ENCODE data around the gene TMEM205. TPM values are rescaled to one million over a fixed set of nuclear protein-coding genes. Genes with fewer than 3 reads are reported as not detected.

Gene TMEM205
- total and polyA plus RNA-seq, 2 of the 13 experiments (the other 11 are each of a cell fraction or from before 2014, with no cell fraction given) = 45.5 to 98.7 TPM

GRCh38 chr19:11380653-11381537, 34.8 kb upstream of the TMEM205 start (continued):
- TF ChIP-seq, protein P1, sequence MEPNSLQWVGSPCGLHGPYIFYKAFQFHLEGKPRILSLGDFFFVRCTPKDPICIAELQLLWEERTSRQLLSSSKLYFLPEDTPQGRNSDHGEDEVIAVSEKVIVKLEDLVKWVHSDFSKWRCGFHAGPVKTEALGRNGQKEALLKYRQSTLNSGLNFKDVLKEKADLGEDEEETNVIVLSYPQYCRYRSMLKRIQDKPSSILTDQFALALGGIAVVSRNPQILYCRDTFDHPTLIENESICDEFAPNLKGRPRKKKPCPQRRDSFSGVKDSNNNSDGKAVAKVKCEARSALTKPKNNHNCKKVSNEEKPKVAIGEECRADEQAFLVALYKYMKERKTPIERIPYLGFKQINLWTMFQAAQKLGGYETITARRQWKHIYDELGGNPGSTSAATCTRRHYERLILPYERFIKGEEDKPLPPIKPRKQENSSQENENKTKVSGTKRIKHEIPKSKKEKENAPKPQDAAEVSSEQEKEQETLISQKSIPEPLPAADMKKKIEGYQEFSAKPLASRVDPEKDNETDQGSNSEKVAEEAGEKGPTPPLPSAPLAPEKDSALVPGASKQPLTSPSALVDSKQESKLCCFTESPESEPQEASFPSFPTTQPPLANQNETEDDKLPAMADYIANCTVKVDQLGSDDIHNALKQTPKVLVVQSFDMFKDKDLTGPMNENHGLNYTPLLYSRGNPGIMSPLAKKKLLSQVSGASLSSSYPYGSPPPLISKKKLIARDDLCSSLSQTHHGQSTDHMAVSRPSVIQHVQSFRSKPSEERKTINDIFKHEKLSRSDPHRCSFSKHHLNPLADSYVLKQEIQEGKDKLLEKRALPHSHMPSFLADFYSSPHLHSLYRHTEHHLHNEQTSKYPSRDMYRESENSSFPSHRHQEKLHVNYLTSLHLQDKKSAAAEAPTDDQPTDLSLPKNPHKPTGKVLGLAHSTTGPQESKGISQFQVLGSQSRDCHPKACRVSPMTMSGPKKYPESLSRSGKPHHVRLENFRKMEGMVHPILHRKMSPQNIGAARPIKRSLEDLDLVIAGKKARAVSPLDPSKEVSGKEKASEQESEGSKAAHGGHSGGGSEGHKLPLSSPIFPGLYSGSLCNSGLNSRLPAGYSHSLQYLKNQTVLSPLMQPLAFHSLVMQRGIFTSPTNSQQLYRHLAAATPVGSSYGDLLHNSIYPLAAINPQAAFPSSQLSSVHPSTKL (CRISPR knock-in tag; IDR thresholded peaks at IDR 0.05) = peak; percentile 39; the same call in 1 of the 2 replicates
- TF ChIP-seq, protein P2, sequence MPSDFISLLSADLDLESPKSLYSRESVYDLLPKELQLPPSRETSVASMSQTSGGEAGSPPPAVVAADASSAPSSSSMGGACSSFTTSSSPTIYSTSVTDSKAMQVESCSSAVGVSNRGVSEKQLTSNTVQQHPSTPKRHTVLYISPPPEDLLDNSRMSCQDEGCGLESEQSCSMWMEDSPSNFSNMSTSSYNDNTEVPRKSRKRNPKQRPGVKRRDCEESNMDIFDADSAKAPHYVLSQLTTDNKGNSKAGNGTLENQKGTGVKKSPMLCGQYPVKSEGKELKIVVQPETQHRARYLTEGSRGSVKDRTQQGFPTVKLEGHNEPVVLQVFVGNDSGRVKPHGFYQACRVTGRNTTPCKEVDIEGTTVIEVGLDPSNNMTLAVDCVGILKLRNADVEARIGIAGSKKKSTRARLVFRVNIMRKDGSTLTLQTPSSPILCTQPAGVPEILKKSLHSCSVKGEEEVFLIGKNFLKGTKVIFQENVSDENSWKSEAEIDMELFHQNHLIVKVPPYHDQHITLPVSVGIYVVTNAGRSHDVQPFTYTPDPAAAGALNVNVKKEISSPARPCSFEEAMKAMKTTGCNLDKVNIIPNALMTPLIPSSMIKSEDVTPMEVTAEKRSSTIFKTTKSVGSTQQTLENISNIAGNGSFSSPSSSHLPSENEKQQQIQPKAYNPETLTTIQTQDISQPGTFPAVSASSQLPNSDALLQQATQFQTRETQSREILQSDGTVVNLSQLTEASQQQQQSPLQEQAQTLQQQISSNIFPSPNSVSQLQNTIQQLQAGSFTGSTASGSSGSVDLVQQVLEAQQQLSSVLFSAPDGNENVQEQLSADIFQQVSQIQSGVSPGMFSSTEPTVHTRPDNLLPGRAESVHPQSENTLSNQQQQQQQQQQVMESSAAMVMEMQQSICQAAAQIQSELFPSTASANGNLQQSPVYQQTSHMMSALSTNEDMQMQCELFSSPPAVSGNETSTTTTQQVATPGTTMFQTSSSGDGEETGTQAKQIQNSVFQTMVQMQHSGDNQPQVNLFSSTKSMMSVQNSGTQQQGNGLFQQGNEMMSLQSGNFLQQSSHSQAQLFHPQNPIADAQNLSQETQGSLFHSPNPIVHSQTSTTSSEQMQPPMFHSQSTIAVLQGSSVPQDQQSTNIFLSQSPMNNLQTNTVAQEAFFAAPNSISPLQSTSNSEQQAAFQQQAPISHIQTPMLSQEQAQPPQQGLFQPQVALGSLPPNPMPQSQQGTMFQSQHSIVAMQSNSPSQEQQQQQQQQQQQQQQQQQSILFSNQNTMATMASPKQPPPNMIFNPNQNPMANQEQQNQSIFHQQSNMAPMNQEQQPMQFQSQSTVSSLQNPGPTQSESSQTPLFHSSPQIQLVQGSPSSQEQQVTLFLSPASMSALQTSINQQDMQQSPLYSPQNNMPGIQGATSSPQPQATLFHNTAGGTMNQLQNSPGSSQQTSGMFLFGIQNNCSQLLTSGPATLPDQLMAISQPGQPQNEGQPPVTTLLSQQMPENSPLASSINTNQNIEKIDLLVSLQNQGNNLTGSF (CRISPR knock-in tag; IDR thresholded peaks at IDR 0.05) = no peak
- TF ChIP-seq NFIC (IDR thresholded peaks at IDR 0.05; ENCODE audit: low read length) = no peak
- TF ChIP-seq, protein P3, sequence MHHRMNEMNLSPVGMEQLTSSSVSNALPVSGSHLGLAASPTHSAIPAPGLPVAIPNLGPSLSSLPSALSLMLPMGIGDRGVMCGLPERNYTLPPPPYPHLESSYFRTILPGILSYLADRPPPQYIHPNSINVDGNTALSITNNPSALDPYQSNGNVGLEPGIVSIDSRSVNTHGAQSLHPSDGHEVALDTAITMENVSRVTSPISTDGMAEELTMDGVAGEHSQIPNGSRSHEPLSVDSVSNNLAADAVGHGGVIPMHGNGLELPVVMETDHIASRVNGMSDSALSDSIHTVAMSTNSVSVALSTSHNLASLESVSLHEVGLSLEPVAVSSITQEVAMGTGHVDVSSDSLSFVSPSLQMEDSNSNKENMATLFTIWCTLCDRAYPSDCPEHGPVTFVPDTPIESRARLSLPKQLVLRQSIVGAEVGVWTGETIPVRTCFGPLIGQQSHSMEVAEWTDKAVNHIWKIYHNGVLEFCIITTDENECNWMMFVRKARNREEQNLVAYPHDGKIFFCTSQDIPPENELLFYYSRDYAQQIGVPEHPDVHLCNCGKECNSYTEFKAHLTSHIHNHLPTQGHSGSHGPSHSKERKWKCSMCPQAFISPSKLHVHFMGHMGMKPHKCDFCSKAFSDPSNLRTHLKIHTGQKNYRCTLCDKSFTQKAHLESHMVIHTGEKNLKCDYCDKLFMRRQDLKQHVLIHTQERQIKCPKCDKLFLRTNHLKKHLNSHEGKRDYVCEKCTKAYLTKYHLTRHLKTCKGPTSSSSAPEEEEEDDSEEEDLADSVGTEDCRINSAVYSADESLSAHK (CRISPR knock-in tag; IDR thresholded peaks at IDR 0.05; ENCODE audit: borderline replicate concordance) = no peak; the same call in 1 of the 2 replicates
- TF ChIP-seq ZNF788 (CRISPR knock-in tag; IDR thresholded peaks at IDR 0.05; ENCODE audit: borderline replicate concordance) = peak; percentile 49; the same call in 1 of the 2 replicates
- 0 out of 2 replicates have a peak, but pooled peaks have one; percentile 1 for TF ChIP-seq MAFF (IDR thresholded peaks at IDR 0.05; ENCODE audit: low read depth, low read length)
- peak; percentile 71; the same call in 1 of the 2 replicates for TF ChIP-seq TAF1 (CRISPR knock-in tag; IDR thresholded peaks at IDR 0.05)
- no peak; the same call in 1 of the 2 replicates for TF ChIP-seq RNF2 (conservative IDR thresholded peaks at IDR 0.05; ENCODE audit: low read depth)
- 0 out of 2 replicates have a peak, but pooled peaks have one; percentile 19 for TF ChIP-seq JUN (CRISPR knock-in tag; IDR thresholded peaks at IDR 0.05)
- no peak for TF ChIP-seq ZNF615 (CRISPR knock-in tag; IDR thresholded peaks at IDR 0.05; ENCODE audit: borderline replicate concordance)
- TF ChIP-seq GRHL1 (CRISPR knock-in tag; conservative IDR thresholded peaks at IDR 0.05) = no peak
- TF ChIP-seq ESRRA (CRISPR knock-in tag; IDR thresholded peaks at IDR 0.05; ENCODE audit: low read depth) = peak; percentile 31; the same call in 1 of the 2 replicates
